Stimulated activated CD4-positive, alpha-beta T cell treated with anti-CD3 and anti-CD28 coated beads, Interleukin-1b, Interleukin-23, amount 100 ng/mL, for 24 hours (primary cell): ENCODE data around the gene TRIO.

Experiments used
- DNase-seq, 4 experiments: peaks; one replicate each; pipeline ENCODE4 v3.0.0-alpha.2; 2020; ENCODE audit warnings: low read depth in 4 of 4, low spot score in 1 of 4

The TRIO gene

GRCh38 chr5:14184725-14185124, 41.6 kb downstream of the TRIO start:
- no peak for DNase-seq

DNA sequence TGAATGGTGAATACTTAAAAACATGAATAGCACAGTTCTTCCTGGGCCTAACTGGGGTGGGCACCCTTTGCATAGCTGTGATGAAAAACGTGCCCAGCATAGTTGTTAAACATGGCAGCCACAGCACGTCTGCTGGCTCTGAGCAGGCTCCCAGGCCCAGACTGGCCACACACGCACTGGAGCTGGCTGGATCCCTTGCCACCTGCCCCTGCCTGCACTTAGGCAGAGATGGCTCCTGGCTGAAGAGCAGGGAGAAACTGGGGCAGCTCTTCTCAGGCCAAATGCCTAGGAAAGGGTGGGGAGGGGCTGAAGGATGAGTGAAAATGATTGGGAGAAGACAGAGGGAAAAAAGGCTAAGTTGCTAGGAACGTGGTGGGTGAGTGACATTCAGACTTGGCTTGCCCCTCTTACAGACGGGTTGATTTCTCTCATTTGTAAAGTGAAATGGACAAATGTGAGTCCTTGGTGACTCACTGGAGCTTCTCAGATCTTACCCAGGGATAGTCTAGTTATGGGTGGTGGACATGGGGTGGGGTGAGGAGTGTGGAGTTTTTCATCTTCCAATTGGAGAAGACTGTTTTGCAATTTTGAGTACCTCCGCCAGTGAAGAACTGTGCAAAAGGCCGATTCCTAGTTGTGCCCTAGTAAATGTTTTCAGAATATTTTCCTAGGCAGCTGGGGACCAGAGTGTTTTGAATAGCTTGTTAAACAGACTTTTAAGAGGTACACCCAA, 42.4 kb downstream of the TRIO start:
- no peak for DNase-seq

DNA sequence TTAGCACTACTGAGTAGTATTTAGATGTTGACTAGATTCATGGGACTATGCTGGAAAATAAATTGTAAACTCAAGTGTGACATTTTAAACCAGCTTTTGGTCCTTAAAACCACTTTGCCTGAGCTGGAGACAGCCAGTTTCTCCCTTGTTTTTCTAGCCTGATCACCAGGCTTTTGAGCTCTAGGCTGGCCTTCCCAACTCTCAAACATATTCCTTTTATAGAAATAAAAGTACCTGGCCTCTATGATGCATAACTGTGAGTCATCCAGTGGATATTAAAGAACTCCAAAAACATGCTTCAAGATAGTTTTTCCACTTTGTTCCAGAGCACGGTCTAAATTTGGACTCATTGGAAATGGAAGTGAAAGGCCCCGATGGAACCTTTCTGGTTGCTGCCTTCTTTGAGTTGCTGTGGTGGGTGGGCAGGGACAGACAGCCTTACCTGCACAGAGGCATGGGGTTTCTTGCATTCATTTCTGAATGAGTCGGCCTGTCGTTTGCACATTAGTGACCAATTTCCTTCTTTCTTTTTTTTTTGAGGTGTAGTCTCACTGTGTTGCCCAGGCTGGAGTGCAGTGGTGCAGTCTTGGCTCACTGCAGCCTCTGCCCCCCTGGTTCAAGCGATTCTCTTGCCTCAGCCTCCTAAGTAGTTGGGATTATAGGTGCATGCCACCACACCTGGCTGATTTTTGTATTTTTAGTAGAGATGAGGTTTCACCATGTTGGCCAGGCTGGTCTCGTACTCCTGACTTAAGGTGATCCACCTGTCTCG, 43.1 kb downstream of the TRIO start:
- no peak for DNase-seq

DNA sequence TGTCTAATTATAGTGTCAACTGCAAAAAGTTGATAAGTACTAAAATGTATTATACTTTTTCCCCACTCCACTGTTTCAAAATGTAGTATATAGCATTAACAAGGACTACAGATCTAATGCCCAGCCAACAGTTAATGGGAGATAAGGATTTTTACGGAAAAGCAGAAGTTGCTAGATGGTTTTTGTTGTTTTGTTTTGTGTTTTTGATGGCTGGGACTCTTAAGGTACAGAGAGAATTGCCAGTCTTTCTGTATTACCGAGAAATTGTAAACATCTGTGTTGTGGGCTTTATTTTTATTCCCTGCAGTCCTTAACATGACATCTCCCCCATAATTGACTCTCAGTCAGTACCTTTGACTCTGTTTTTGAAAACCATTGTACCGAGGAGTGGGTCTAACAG, 44.0 kb downstream of the TRIO start:
- DNase-seq: no peak

DNA sequence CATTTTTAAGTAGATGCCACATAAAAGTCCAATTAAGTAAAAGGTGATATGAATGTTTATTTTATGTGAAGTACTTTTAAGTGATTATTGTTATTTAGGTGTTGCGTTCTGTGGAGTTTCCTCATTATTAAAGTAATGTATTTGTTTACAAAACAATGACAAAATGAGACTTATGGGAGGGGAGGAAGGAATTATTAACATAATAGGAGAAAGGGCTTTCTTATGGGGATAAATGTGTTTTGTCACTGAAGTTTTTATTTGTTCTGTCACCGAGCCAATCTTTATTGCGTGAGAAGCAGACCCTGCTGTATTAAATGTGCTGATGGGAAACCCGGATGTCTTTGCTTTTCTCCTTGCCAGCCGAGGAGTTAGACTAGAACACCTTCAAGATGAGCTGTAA, 44.5 kb downstream of the TRIO start:
- DNase-seq: no peak

- no peak for DNase-seq
Observed at GRCh38 chr5:14188778-14189177, 45.6 kb downstream of the TRIO start.

GRCh38 chr5:14189680-14190079, 46.5 kb downstream of the TRIO start:
- no peak for DNase-seq

DNA sequence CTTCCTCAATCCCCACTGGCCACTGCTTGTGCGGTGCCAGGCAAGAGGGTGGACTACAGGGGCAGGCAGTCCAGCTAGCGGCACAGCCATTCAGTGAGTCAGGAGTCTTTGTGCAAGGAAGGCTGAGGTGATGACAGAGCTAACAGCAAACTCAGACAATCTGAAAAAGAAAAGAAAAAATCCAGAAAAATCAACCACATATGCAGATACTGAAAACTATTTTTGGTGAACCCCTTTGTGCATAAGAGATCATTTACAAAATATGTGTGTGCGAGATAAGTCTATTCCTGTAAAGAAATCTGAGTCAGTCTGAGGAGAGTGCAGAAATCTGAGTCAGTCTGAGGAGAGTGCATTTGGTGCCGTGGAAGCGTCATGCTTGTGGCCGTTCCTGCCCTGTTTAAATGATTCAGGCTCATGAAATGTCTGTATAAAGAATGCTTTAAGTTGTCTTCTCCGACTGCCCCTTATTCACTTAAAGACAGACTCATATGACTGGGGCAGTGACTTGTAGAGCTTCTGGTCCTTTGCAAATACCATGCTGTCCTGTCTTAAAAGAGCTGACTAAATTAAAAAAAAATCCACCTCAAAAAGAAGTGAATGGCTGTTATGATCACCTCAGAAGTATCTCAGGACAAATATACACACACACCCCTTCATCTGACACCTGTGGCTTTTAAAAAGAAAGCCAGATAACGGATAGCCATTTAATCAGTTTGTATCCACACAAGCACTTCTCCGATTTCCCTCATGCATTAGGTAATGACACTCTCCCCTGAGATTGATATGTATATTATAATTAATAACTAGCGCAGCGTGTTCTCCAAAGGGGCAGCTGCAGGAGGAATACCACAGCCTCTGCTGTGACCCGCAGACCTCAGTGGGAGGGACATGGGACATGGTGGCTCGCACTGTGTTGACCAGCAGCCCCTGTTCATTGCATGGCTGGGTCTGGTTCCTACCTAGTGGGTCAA, 47.3 kb downstream of the TRIO start:
- no peak for DNase-seq

DNA sequence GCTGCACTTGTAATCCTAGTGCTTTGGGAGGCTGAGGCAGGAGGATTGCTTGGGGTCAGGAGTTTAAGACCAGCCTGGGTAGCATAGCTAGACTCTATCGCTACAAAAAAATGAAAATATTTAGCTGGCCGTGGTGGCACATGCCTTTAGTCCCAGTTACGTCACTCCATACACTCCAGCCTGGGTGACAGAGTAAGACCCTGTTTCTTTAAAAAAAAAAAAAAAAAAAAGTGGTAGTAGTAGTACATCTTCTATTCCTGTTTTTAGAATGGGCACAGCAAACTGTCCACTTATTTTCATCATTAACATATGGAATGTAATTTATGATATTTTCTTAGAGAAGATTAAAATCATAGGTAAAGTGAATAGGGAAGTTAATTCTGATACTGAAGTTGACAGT, 48.2 kb downstream of the TRIO start:
- DNase-seq: no peak

- DNase-seq: no peak
Observed at GRCh38 chr5:14193496-14193895, 50.4 kb downstream of the TRIO start.

DNA sequence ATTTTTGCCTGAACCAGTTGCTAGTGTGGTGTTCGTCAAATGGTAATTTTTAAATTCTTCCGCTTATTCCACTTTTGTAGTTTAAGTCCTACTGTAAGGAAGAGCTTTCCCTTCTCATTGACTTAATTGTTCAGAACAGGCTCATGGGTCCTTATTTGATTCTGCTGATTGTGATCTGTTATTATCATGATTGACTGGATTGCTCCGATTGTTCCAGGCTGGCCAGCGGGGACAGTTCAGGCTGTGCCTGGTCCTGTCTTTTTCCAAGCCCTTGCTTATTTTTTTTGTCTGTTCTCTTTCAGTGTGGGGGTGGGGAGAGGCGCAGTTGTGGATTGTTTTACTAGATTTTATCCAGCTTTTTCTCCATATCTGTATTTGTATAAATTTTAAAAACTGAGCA, 52.4 kb downstream of the TRIO start:
- no peak for DNase-seq

DNA sequence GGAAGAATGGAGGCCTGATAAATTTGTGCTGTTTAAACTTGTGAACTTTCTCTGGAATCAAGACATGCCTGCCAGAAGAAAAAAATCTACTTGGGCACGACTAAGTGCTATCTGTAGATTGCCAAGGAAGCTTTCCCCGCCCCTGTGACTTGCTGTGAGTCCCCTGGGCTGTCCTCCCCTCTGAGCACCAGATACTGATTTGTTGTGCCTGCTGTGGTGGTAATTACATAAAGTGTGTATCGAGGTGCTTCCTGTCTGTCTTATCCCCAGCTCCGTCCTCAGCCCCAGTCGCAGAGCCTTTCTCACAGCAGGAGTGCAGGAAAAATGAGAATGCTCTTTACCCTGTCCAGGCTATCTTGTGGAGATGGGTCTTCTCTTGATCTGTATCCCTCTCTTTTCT, 53.9 kb downstream of the TRIO start:
- no peak for DNase-seq

DNA sequence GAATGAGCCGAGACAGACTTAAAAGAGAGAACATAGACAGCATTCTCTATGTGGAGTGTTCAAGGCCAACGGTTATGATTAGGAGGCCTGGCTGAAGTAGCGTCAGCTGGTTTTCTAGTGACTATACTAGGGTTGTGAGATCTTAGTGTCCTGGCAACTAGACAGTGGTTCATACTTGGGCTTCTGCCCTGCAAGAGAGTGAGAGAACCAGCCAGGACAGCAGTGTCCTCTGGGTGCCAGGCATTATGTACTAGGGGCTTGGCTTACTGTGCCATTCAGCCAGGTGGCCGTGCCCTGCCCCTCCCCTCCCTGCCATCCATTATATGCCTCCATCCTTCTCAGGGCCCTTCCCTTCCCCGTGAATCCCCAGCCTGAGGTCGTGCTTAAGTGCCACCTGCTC, 56.8 kb downstream of the TRIO start:
- no peak for DNase-seq

- DNase-seq: no peak
Observed at GRCh38 chr5:14200312-14200990, 57.3 kb downstream of the TRIO start.

GRCh38 chr5:14201325-14202045, 58.3 kb downstream of the TRIO start:
- no peak for DNase-seq

DNA sequence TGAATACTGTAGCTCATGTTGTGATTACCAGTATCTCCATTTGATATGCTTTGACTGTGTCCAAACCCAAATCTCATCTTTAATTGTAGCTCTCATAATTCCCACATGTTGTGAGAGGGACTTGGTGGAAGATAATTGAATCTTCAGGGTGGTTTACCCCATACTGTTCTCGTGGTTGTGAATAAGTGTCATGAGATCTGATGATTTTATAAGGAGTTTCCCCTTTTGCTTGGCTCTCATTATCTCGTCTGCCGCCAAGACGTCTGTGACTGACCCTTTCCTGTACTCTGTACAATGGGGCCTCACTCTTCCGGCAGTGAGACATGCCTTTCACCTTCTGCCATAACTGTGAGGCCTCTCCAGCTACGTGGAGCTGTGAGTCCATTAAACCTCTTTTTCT, 59.3 kb downstream of the TRIO start:
- no peak for DNase-seq

DNA sequence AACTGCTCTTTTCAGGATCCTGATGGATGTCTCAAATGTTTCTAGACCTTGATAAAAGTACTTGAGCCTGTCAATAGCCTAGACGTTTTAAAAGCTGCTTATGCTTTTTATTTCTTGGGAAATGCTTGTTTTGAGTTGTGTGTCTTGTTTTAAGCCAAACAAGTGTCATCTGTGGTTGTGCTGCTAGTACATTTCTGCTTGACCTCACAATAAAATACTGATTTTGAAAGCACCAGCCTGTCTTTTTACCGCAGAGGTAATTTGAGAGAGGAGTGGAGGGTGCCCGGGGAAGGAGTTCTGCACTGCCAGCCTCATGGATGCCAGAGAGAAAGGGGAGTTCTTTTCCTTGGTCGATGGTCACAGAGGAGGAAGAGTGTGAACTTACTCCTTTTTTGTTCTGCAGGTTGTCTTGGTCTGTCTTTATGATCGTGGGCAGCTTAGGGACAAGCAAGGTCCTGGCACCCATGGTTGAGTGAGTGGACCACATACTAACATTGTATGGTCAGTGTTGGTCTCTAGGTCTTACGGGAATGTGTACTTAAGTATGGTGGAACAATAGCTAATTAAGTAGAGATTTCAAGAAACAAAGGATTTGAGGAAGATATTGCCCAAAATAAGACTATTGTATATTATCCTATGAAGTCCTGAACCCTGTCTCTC, 61.0 kb downstream of the TRIO start:
- no peak for DNase-seq

DNA sequence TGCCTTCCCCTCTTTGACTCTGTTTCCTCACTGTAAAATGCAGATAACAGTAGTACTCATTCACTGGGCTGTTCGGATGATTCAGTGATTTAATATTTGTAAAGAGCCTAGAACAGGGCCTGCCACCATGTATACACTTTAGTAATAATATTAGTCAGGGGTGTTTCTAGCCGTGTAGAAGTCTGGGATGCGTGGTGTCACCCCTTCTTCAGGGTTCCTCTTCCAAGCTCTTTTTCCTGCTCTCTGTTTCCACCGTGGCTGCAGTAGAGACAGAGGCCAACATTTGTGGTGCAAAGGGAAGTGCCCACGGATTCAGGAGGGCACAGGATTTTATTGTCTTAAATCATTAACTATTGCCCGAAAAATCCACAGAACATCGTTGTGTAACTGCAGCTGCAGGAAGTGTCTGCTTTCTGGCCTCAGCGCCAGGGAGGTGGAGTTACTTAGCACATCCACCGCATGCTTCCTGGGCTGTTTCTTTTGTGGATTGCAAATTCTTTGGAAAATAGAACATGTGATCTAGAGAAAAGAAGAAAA, 61.7 kb downstream of the TRIO start:
- DNase-seq: no peak

DNA sequence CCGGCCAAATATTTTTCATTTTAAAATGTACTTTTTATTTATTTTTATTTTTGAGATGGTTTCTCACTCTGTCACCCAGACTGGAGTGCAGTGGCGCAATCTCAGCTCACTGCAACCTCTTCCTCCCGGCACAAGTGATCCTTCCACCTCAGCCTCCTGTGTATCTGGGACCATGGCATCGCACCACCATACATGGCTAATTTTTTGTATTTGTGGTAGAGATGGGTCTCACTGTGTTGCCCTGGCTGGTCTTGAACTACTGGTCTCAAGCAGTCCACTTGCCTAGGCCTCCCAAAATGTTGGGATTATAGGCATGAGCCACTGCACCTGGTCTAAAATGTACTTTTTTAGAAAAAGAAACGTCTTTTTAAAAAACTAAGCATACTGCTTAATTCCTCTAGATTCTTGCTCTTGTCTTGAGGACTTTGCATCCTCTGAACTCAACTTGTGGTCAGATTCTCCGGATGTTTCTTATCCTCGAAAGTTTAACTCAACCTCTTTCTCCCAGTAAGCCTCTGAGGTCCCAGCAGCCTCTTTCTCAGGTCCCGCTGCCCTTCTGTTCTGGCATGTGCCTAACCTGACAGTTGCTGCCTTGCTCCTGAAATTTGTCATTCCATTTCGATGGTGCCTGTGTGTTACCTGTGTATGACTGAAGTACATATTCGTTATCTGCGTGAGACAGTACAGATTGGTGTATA, 63.0 kb downstream of the TRIO start:
- DNase-seq: no peak
